Frontal cortex (tissue), 4 donors: ENCODE results near the gene CORO2A. TPM values are rescaled to one million over a fixed set of nuclear protein-coding genes. Genes with fewer than 3 reads are reported as not detected.

Experiments
- DNase-seq, 2 donors: peaks; one replicate each; pipeline ENCODE4 v3.0.0; 2012; ENCODE audit warnings: low spot score in 2 of 2
- FAIRE-seq: peaks from 2 replicates; lab custom pipeline; 2012; peaks lifted over from hg19 to GRCh38; lab: Jason Lieb, UNC
- total RNA-seq: library from RNA; depleted of rRNA; stranded (reverse); fragments of >200 nt; gene quantifications from one replicate; pipeline ENCODE4 v1.2.3, GENCODE V29; 2014
- donor health status: control.
- donor health status: control.
- donor health status: control.

CORO2A gene
- total RNA-seq, 1 donor from 2014 or later, result 4.5 TPM

- DNase-seq (no peak), FAIRE-seq (no peak)
Measured at GRCh38 chr9:98199388-98200033, 7.1 kb upstream of the CORO2A start.

- FAIRE-seq, result no peak
- no peak for DNase-seq
Measured at GRCh38 chr9:98195671-98196070, 3.2 kb upstream of the CORO2A start.

DNA sequence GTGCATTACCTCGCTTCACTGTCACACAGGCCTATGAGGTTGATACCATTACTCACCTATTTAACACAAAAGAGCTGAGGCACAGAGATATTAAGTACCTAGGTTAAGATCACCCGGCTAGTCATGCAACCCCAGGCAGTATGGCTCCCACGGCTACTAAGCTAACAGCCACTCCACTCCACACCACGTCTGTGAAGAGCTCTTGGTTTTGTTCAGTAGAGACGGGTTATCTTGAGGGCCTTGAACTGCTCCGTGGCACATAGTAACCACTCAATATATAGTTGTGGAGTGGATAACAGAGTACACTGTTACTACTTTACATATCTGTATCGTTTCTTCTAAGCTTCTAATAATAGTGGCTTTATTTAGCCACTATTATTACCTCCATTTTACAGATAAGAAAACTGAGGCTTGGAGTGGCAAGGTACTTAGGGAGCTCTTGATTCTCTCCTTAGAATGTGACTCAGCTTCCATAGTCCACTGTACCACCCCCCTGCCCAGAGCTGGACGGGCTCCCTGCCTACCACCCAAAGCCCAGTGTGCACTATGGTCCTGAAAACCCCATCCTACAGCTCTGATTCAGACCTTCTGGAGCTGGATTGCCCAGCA lies 1.0 kb upstream of the CORO2A start:
- no peak for FAIRE-seq
- no peak for DNase-seq

GRCh38 chr9:98191671-98192502 lies 550 bp downstream of the CORO2A start:
- FAIRE-seq (no peak), DNase-seq (peak in 1 of 2 donors; percentile 40)

DNA sequence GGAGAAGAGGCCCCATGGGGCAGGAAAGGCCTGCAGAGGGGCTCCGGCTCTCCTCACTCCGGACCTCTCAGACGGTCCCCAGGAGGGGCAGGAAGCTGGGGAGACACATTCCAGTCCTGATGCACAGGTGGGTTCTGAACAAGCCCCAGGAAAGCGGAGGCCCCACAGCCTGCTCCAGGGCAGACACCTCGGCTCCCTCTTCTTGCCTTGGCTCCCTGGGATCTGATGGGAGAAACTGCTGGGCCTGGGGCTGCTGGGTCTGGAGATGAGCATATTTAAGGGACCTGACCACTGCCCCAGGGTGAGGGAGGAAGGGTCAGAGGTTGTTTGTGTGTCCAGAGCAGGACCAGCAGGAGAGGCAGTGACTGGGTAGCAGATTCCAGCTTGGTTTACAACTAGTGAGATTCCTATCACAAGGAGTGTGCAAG lies 1.2 kb downstream of the CORO2A start:
- DNase-seq (no peak), FAIRE-seq (no peak)

GRCh38 chr9:98190757-98191105 lies 1.7 kb downstream of the CORO2A start:
- DNase-seq (no peak), FAIRE-seq (no peak)

DNA sequence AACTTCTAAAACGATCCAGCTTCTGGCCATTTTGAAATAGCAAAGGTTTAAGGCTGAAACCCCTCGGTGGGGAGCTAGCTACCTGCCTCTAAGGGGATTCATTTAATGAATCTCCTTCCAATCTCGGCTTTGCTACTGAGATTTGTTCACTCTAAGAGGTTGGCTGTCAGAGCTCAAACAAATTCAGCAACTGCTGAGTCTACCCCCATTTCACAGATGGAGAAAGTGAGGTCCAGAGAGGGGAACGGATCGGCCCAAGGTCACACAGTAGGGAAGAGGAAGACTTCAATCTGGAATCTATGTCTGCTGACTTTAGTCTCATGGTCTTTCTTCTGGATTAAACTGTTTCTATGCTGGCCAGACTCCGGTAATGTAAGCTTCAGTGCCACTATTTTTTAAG lies 3.0 kb downstream of the CORO2A start:
- no peak for DNase-seq
- FAIRE-seq, result no peak

DNA sequence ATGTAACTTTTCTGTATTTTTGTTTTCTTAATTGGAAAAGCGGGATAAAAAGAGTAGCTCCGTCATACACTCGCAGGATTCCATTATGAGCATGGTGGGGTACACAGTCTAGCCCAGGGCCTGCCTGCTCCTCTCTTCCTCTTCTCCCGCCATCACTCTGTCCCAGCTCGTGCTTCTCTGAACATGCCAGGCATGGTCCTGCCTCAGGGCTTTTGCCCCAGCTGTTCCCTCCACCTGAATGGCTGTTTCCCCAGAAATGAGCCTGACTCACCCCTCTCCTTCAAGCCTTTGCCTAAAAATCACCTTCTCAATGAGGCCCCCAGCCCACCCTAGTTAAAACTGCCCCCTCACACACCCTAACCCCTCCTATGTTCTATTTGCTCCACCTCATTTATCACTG lies 4.5 kb downstream of the CORO2A start:
- no peak for DNase-seq
- no peak for FAIRE-seq

DNA sequence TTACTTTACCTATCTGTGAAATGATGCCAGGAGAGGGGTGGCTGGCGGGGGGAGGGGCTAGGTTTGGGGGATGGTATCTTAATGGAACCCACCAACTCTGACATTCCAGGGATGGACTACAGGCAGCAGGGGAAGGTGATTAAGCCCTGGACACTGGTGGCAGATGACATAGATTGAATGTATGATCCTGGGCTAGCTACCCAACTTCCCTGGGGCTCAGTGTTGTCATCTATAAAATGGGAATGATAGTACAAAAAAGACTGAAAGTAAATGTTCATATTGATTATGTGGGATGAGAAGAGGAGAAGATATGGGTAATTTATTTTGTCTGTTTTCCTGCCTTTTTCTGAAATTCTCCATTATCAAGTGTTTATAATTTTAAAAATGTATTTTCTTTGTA lies 6.2 kb downstream of the CORO2A start:
- FAIRE-seq (no peak), DNase-seq (no peak)

DNA sequence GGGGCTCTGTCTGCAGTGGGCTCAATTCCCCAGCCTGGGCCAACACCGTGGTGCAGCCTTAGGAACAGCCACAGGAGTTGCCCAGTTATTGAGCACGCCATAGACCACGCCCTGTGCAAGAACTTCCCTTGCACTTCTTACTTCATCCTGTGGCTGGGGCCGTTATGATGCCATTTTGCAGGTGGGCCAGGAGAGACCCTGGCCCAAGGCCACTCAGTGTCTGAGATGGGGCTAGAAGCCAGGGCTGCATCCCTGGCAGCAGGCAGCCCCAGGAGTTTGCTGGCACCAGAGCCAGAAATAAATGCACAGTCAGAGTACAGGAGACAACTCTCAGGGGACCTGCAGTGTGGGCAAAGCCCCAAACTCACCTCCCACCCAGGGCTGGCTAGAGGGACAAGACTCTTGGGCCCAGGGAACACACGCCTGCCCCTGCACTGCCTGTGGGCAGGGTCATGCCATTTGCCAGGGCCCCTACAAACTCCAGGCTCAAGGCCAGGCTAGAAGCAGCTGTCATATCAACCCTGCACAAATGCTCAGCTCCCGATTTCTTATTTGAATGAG lies 6.7 kb downstream of the CORO2A start:
- no peak for DNase-seq
- no peak for FAIRE-seq

GRCh38 chr9:98185021-98185567 lies 7.3 kb downstream of the CORO2A start:
- FAIRE-seq, result no peak
- DNase-seq, result no peak

- FAIRE-seq (no peak), DNase-seq (no peak)
Measured at GRCh38 chr9:98184326-98184725, 8.1 kb downstream of the CORO2A start.

GRCh38 chr9:98182889-98183599 lies 9.4 kb downstream of the CORO2A start:
- DNase-seq (no peak), FAIRE-seq (no peak)

GRCh38 chr9:98182069-98182820 lies 10.2 kb downstream of the CORO2A start:
- FAIRE-seq, result no peak
- DNase-seq, result no peak

DNA sequence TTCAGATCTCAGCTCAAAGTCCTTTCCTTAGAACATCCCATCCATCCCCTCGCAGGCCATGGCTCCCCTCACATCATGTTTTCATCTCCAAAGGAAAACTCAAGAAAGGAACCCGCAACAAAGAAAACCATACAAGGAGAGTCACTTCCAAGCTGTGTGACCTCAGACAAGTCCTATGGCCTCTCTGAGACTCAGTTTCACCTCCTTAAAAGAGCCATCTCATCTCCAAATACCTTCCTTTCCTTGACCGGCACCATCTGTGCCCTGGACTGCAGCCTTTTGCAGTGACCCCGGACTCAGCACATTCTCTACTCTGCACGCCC lies 10.7 kb downstream of the CORO2A start:
- no peak for DNase-seq
- no peak for FAIRE-seq

DNA sequence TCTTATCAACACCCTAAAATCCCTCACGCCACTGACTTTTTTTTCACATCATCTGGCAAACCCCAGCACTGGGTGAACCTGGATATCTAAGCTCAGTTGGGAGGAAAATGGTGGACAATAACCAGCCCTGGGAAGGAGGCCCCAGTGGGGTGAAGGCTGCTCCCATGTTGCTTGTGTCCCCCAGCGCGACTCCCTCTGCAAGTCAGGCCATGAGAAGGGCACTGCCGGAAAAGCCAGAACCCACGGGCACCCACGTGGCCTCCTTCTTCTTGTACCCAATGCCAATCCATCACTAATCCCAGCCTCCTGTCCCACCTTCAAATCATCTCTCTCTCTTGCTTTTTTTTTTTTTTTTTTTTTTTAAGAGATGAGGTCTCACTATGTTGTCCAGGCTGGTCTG lies 11.4 kb downstream of the CORO2A start:
- FAIRE-seq (no peak), DNase-seq (no peak)

- DNase-seq (no peak), FAIRE-seq (no peak)
Measured at GRCh38 chr9:98178874-98179850, 13.3 kb downstream of the CORO2A start.
